Measurements from ENCODE around the gene AMDHD1. TPM values are rescaled to one million over a fixed set of nuclear protein-coding genes. Genes with fewer than 3 reads are reported as not detected.

The AMDHD1 gene
- total RNA-seq, 3 donors from 2014 or later, result 0.98 to 2.8 (median 1.3) TPM

DNA sequence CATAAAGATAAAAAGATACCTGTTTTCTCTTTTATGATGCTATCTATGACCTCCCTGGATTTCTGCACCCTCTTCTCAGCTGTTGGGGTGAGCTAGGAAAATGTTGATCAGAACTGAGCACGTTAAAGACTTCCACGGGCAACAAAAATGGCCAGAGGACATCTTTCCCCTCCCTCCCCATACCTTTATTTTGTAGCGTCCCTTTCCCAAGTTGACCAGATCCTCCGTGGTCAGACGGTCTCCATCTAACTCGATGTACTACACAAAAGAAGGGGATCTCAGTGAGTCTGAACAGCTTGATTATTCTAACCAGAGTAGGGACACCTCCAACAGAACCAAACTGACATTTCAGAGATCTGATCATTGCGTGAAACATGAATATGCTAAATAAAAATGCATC is 50.8 kb downstream of the AMDHD1 start:
- intact Hi-C loops (cut with DNase I; ENCODE audit: low total_unique reads), result no loop called here
- H3K27me3 ChIP-seq, result no peaks in the 10 kb centered on the region
- no peaks in the 10 kb centered on the region for H3K36me3 ChIP-seq
- no peaks in the 10 kb centered on the region for H3K9me3 ChIP-seq
- TF ChIP-seq POLR2AphosphoS5 (IDR thresholded peaks at IDR 0.05), result no peak
- TF ChIP-seq CTCF (IDR thresholded peaks at IDR 0.05), result no peak
- no peak for TF ChIP-seq POLR2A (IDR thresholded peaks at IDR 0.05)
- H3K4me3 ChIP-seq, result no peak overlapping the region
- H3K4me1 ChIP-seq, result no peaks in the 10 kb centered on the region
- no peak overlapping the region for H3K27ac ChIP-seq
- no peak for DNase-seq (ENCODE audit: low spot score in 2 of 2)

DNA sequence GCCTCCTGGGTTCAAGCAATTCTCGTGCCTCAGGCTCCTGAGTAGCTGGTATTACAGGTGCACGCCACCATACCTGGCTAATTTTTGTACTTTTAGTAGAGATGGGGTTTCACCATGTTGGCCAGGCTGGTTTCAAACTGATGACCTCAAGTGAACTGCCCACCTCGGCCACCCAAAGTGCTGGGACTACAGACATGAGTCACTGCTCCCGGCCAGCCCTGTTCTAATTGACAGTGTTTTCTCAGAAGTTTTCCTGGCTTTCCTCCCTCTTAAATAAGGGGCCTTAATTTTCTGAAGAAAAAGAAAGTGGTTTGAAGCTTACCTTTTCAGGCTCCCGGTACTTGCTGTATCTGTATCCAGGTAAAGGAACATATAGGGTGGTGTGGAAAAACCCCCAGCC is 51.3 kb downstream of the AMDHD1 start:
- H3K4me3 ChIP-seq, result no peak overlapping the region
- H3K9me3 ChIP-seq, result no peaks in the 10 kb centered on the region
- intact Hi-C loops (cut with DNase I; ENCODE audit: low total_unique reads), result no loop called here
- TF ChIP-seq POLR2A (IDR thresholded peaks at IDR 0.05) (no peak), POLR2AphosphoS5 (IDR thresholded peaks at IDR 0.05) (no peak), CTCF (IDR thresholded peaks at IDR 0.05) (no peak)
- H3K27me3 ChIP-seq, result no peaks in the 10 kb centered on the region
- no peak overlapping the region for H3K27ac ChIP-seq
- no peaks in the 10 kb centered on the region for H3K4me1 ChIP-seq
- DNase-seq (ENCODE audit: low spot score in 2 of 2), result no peak
- H3K36me3 ChIP-seq, result no peaks in the 10 kb centered on the region

GRCh38 chr12:95995238-95996031 is 52.3 kb downstream of the AMDHD1 start:
- Histone ChIP-seq H3K4me3 (no peak overlapping the region), H3K9me3 (no peaks in the 10 kb centered on the region), H3K27ac (no peak overlapping the region), H3K27me3 (no peaks in the 10 kb centered on the region), H3K4me1 (no peaks in the 10 kb centered on the region), H3K36me3 (no peaks in the 10 kb centered on the region)
- intact Hi-C loops (cut with DNase I; ENCODE audit: low total_unique reads), result loop anchor here (2.0 kb wide), 1 partner anchor 41 kb away; no protein-coding TSS in a partner anchor
- TF ChIP-seq POLR2A (IDR thresholded peaks at IDR 0.05), result no peak
- TF ChIP-seq CTCF (IDR thresholded peaks at IDR 0.05), result no peak
- no peak for TF ChIP-seq POLR2AphosphoS5 (IDR thresholded peaks at IDR 0.05)
- DNase-seq (ENCODE audit: low spot score in 2 of 2), result no peak

GRCh38 chr12:95996034-95996658 is 53.0 kb downstream of the AMDHD1 start, which contains the start of gene HAL:
Gene HAL, minus strand, starts transcription at chr12:95996344. Its CDS starts 434 bp downstream, at chr12:95995910.
- Histone ChIP-seq H3K4me3 (no peak within 1 kb of the TSS), H3K27ac (no peak within 1 kb of the TSS), H3K36me3 (no peaks in the 10 kb centered on the region), H3K27me3 (no peaks in the 10 kb centered on the region), H3K9me3 (no peaks in the 10 kb centered on the region), H3K4me1 (no peaks in the 10 kb centered on the region)
- intact Hi-C loops (cut with DNase I; ENCODE audit: low total_unique reads), result loop anchor here (2.0 kb wide), 1 partner anchor 41 kb away; no protein-coding TSS in a partner anchor
- TF ChIP-seq POLR2A (IDR thresholded peaks at IDR 0.05) (no peak), POLR2AphosphoS5 (IDR thresholded peaks at IDR 0.05) (no peak), CTCF (IDR thresholded peaks at IDR 0.05) (no peak)
- DNase-seq (ENCODE audit: low spot score in 2 of 2), result no peak

- intact Hi-C loops (cut with DNase I; ENCODE audit: low total_unique reads), result loop anchor here (2.0 kb wide), 1 partner anchor 40 kb away; no protein-coding TSS in a partner anchor
- no peak for DNase-seq (ENCODE audit: low spot score in 2 of 2)
- Histone ChIP-seq H3K36me3 (peaks cover 3% of the 10 kb centered on the region), H3K27ac (no peak overlapping the region), H3K27me3 (no peaks in the 10 kb centered on the region), H3K4me1 (no peaks in the 10 kb centered on the region), H3K4me3 (no peak overlapping the region), H3K9me3 (no peaks in the 10 kb centered on the region)
- TF ChIP-seq POLR2AphosphoS5 (IDR thresholded peaks at IDR 0.05) (no peak), CTCF (IDR thresholded peaks at IDR 0.05) (no peak), POLR2A (IDR thresholded peaks at IDR 0.05) (no peak)
Observed at GRCh38 chr12:95997276-95997675, 54.1 kb downstream of the AMDHD1 start.
